ENCODE data around the gene C1orf50.

- TF ChIP-seq CHD1 (IDR thresholded peaks at IDR 0.05; ENCODE audit: low read depth, low read length) (no peak), POLR2A (IDR thresholded peaks at IDR 0.05; ENCODE audit: low read depth, low read length) (no peak), CTCF (conservative IDR thresholded peaks at IDR 0.05; ENCODE audit: low read depth, low read length) (no peak), MAZ (IDR thresholded peaks at IDR 0.05; ENCODE audit: borderline replicate concordance, low read depth, low read length) (no peak), RAD21 (IDR thresholded peaks at IDR 0.05; ENCODE audit: low read length) (no peak), RFX5 (IDR thresholded peaks at IDR 0.05; ENCODE audit: low read depth, low read length) (no peak), BHLHE40 (IDR thresholded peaks at IDR 0.05; ENCODE audit: low read depth, low read length) (no peak), MXI1 (IDR thresholded peaks at IDR 0.05; ENCODE audit: borderline replicate concordance, low read depth, low read length) (no peak), NFE2L2 (IDR thresholded peaks at IDR 0.05; ENCODE audit: low read depth, low read length) (no peak)
Measured at GRCh38 chr1:42737257-42737656, 29.8 kb upstream of the C1orf50 start.
